Measurements from ENCODE around the gene WNT9A.

Gene WNT9A

GRCh38 chr1:227897704-227898438, 49.9 kb downstream of the WNT9A start:
- no peak for DNase-seq (ENCODE audit: low read depth)

- DNase-seq (ENCODE audit: low read depth), result no peak
These were observed 50.7 kb downstream of the WNT9A start for GRCh38 chr1:227896710-227897655.

- no peak for DNase-seq (ENCODE audit: low read depth)
These were observed 51.7 kb downstream of the WNT9A start for GRCh38 chr1:227895828-227896685.

- DNase-seq (ENCODE audit: low read depth), result no peak
These were observed 52.8 kb downstream of the WNT9A start for GRCh38 chr1:227894831-227895451.

DNA sequence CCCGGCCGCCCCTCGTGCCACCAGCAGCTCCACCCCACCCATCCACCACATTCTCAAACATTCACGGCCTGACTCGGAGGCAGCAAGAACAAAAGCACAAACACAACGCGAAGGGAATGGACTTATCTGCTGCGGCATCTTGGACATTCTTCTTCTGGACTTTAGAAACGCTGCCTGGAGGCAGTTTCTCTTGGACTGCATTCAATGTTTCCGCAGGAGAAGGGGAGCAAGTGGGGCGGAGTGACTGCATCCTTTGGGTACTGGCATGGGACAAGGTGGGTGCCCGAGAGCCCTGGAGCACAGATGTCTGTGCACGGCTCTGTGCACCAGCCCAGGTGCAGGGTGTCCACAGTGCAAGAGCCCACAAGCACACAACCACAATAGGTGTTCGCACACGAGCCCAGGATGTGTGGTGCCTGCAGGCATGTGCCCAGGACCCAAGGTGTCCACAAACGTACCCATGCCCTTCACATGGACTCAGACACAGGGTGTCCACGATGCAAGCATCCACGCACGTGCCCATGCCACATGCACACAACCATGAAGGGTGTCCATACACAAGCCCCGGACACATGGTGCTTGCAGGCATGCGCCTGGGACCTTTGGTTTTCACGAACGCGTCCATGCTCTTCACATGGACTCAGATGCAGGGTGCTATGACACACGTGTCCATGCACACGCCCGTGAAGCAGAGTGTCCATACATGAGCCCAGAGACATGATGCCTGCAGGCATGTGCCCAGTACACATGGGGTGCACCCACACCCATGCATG, 53.6 kb downstream of the WNT9A start:
- DNase-seq (ENCODE audit: low read depth), result no peak

DNA sequence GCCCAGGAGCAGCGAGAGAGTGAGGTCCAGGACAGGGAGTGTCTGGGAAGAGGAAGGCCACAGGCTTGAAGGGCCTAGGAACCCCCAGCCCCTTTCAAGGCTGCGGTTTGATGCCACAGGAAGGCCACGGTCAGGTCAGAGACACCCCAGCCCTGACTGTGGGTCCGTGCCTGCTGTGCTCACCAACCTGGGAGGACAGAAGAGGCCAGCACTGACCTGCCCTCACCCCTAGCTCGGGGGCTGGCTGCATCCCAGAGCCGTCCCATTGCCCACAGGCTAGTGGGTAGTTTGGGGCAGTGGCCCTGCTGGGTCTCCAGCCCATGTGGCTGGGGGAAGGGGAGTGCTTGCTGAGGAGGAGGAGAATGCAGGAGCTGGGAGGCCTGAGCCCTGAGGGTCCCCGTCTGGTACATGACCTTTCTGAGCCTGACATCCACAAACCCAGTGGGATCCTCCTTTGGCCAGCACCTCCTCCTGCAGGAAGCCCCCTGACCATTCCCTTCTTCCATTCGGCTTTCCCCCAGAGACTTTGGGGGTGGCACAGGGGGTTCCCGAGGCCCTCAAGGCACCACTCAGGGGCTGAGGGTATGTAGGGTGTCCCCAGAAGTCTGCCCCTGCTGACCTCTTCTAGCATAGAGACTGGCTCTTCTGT, 54.3 kb downstream of the WNT9A start:
- DNase-seq (ENCODE audit: low read depth), result no peak

DNA sequence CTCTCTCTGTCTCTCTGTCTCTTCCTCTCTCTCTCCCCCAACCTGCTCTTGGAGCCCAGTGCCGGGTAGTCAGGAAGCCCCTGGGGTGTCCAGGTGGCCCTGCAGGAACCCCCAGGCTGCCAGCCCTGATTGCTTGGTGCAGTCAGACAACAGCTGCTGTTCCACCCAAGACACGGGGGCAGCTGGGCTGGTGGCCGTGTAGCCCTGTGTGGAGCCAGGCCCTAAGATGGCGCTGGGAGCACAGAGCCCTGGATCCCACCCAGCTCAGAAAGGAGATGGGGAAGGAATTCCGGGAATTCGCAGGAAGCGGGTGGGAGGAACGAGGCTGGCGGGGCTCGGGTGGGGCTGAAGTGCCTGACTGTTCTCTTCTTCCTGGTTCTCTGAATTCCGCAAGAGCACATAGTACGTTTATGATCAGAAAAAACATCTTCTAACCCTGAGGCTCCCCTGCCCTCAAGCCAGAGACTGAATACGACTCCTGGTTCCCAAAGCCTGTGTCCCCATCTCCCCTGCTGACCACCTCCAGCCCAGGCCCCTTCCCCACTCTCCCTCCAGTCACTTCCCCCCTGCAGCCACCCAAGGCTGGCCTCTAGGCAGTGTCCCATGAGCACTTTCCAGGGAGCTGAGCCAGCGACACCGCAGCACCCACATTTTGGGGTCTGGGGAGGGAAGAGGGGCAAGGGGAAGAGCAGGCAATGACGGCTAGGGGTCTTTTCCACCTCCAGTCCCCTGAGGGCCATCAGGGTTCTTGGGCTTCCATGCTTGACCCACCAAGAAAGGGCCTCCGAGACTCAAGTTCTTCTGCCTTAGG, 55.0 kb downstream of the WNT9A start:
- DNase-seq (ENCODE audit: low read depth), result no peak

DNA sequence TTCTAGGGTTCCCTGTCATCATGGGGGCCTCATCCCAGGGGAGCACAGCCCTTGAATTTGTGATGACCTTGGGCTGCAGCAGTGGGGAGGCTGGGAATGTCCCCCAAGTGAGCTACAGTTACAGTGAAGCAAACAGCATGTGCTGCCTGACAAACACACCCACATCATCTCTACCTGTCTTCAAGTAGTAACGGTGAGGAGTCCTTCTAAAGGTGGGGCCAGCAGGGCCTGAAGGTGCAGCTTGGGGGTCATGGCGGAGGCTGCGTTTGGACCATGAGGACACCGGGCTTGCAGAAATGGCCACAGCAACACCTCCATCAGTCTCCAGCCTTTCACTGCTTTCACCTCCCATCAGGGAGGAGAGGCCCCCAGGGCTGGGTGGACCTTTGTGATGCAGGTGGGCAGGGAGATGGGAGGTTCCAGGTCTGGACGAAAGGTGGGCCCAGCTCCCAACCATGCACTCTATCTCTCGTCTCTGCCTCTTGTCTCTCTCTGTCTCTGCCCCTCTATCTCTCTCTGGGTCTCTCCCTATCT, 55.7 kb downstream of the WNT9A start:
- DNase-seq (ENCODE audit: low read depth), result no peak

GRCh38 chr1:227891223-227891954, 56.3 kb downstream of the WNT9A start:
- DNase-seq (ENCODE audit: low read depth), result no peak

DNA sequence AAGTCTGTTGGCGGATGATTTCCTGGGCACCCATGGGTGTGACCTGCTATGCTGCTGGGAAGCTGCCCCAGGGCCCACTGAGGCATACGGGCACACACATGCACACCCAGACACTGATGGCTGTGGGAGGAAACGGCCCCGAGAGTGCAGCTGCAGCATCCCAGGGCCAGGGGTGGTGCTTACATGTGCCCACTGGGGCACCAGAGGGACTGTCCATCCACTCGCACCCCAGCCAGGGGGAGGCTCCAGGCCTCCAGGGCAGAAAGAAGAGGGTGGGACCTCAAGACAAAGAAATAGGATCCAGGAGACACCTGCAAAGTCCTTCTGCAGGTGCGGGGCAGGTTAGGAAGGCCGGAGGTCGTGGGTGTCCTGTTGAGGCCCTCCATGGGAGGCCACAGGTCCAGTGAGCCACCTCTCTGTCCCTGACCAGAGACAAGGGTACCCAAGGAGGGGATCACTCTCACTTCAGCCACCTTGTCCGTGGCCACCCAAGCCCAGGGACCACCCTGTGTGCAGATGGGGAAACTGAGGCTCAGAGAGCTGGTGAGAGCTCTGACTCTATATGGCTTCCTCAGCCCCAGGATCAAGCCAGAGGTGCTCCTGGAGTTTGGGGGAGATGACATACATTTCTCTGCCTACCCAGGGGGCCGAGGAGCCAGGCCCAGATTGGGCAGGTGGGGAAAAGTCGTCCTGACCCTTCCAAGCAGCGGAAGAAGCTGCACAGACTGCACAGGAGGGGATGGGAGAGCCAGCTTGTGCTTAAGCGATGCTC, 57.1 kb downstream of the WNT9A start:
- DNase-seq (ENCODE audit: low read depth), result no peak

GRCh38 chr1:227889863-227890405, 57.8 kb downstream of the WNT9A start:
- DNase-seq (ENCODE audit: low read depth), result no peak

GRCh38 chr1:227889047-227889862, 58.5 kb downstream of the WNT9A start:
- no peak for DNase-seq (ENCODE audit: low read depth)

DNA sequence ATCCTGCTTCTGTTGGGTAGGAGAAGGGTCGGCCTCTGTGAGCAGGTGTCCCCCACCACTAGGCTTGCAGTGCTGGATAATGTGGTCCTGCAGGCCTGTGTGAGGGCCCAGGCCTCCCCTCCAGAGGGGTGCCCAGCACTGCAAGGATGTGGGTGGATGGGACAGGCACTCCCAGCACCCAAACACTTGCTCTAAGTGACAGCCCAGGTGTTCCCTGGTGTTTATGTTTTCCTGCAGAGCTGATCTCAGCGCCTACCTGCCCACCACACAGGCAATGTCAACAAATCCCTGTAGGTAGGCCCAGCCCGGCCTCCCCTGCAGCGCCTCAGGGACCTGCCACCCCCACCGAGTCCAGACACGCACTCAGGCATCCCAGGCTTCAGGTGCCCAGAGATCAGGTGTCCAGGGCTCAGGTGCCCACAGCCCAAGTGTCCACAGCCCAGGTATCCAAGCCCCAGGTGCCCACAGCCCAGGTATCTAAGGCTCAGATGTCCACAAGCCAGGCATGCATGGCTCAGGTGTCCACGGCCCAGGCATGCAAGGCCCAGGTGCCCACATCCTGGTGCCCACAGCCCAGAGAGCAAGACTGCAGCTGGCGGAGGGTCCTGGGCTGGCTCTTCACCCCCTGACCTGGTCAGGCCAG, 59.2 kb downstream of the WNT9A start:
- no peak for DNase-seq (ENCODE audit: low read depth)

DNA sequence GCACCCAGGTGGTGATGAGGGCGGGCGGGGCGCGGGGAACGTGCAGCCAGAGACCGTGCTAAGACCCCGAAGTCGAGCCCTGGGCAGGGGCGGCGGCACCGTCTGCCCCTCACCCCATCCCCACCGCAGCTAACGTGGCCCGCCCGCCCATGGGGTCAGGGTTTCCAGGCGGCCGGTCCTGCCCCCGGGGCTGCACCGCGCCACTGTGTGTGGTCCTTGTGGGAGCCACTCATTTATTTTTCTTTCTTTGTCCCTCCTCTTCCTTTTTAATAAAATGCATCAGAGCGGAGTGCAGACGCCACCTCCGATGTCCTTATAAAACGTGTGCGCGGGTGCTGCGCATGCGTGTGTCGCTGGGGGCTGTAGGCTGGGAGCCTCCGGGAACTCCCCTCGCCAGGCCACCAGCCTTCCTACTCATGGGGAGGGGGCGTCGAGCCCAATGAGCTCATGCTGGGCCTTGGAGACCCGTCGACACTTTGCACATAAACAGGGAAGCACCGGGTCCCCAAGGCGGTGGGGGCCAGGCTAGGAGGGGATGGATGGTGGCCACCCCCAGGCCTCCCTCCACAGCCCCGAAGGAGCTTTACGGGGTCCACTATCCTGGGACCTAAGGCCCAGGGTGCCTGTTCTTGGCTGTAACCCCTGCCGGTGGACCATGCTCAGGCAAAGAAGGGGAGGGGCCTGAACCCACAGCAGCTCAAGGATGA, 59.9 kb downstream of the WNT9A start:
- DNase-seq (ENCODE audit: low read depth), result no peak

- DNase-seq (ENCODE audit: low read depth), result no peak
These were observed 60.6 kb downstream of the WNT9A start for GRCh38 chr1:227886993-227887696.
